HL-60 (cell line): ENCODE measurements around the gene HLA-DQB1.

Experiments used
- DNase-seq, 2 experiments: peaks; one replicate each; pipeline ENCODE4 v3.0.0-alpha.2; 2010 to 2020; ENCODE audit warnings: low read depth in 1 of 2, low spot score in 1 of 2
- H3K27ac ChIP-seq: fragments of 250-450 bp; sonication (Bioruptor Pico); replicated peaks from 2 replicates; pipeline ENCODE4 v1.5.1; 2020; ENCODE audit warnings: mild to moderate bottlenecking, moderate library complexity
- H3K27me3 ChIP-seq: fragments of 250-450 bp; sonication (Bioruptor Pico); 2 replicates; pipeline ENCODE4 v1.5.1; 2021; ENCODE audit warnings: mild to moderate bottlenecking, moderate library complexity; ENCODE audit not compliant: insufficient read depth, poor library complexity, severe bottlenecking
- H3K4me3 ChIP-seq: replicated peaks from 2 replicates; pipeline ENCODE4 v1.5.1; 2011; ENCODE audit warnings: mild to moderate bottlenecking, control low read depth, low read length; ENCODE audit not compliant: insufficient read depth
- CTCF ChIP-seq: IDR thresholded peaks from one replicate; pipeline ENCODE4 v1.5.1; 2011; ENCODE audit warnings: low read length, control low read depth, inconsistent platforms; ENCODE audit not compliant: insufficient read depth
- GABPA ChIP-seq: IDR thresholded peaks from 2 replicates; pipeline ENCODE4 v1.6.1; 2012; ENCODE audit warnings: low read depth
- POLR2AphosphoS5 ChIP-seq: IDR thresholded peaks from 2 replicates; pipeline ENCODE4 v1.6.1; 2012; ENCODE audit warnings: low read depth
- SPI1 ChIP-seq: IDR thresholded peaks from 2 replicates; pipeline ENCODE4 v1.6.1; 2012; ENCODE audit warnings: low read depth, mild to moderate bottlenecking, borderline replicate concordance
- TF ChIP-seq, protein P1 (sequence below): IDR thresholded peaks from 2 replicates; pipeline ENCODE4 v1.6.1; 2012; ENCODE audit warnings: low read depth; ENCODE audit not compliant: insufficient replicate concordance

The HLA-DQB1 gene

GRCh38 chr6:32639440-32640394 is 26.7 kb downstream of the HLA-DQB1 start:
- H3K27me3 ChIP-seq: no peaks in the 10 kb centered on the region
- TF ChIP-seq POLR2AphosphoS5 (no peak), CTCF (no peak), GABPA (no peak), SPI1 (no peak)
- TF ChIP-seq, protein P1, sequence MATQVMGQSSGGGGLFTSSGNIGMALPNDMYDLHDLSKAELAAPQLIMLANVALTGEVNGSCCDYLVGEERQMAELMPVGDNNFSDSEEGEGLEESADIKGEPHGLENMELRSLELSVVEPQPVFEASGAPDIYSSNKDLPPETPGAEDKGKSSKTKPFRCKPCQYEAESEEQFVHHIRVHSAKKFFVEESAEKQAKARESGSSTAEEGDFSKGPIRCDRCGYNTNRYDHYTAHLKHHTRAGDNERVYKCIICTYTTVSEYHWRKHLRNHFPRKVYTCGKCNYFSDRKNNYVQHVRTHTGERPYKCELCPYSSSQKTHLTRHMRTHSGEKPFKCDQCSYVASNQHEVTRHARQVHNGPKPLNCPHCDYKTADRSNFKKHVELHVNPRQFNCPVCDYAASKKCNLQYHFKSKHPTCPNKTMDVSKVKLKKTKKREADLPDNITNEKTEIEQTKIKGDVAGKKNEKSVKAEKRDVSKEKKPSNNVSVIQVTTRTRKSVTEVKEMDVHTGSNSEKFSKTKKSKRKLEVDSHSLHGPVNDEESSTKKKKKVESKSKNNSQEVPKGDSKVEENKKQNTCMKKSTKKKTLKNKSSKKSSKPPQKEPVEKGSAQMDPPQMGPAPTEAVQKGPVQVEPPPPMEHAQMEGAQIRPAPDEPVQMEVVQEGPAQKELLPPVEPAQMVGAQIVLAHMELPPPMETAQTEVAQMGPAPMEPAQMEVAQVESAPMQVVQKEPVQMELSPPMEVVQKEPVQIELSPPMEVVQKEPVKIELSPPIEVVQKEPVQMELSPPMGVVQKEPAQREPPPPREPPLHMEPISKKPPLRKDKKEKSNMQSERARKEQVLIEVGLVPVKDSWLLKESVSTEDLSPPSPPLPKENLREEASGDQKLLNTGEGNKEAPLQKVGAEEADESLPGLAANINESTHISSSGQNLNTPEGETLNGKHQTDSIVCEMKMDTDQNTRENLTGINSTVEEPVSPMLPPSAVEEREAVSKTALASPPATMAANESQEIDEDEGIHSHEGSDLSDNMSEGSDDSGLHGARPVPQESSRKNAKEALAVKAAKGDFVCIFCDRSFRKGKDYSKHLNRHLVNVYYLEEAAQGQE: no peak

DNA sequence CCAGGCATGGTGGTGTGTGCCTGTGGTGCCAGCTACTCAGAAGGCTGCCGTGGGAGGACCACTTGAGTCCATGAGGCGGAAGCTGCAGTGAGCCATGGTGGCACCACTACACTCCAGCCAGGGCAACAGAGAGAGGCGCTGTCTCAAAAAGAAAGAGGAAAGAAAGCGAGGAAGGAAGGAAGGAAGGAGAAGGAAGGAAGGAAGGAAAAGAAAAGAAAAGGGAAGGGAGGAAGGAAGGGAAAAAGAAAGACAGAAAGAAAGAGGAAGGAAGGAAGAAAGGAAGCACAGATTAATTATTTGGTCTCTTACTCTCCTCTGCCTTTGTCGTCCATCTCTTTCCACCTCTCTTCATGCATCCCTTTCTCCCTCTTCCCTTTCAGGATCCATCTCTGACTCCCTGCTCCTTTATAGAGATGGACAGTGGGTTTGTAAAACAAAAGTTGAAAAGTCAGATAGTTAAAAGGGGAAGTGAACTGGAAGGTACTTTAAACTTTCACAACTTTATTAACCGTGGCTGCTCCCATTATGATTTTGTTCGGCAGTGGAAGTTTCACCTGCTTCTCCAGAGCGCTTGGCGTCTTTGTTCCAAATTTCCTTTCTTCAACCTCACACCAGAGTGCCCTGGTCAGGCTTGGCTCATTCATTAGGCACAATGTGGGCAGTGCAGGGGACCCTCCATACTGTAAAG is 27.8 kb downstream of the HLA-DQB1 start:
- no peaks in the 10 kb centered on the region for H3K27me3 ChIP-seq
- H3K4me3 ChIP-seq: no peak overlapping the region
- TF ChIP-seq, protein P1: no peak
- TF ChIP-seq SPI1 (no peak), POLR2AphosphoS5 (no peak), GABPA (no peak)
- DNase-seq: no peak
- H3K27ac ChIP-seq: no peak overlapping the region

More at GRCh38 chr6:32639440-32640394, 26.7 kb downstream of the HLA-DQB1 start:
- no peak overlapping the region for H3K4me3 ChIP-seq
- DNase-seq: no peak
- H3K27ac ChIP-seq: no peak overlapping the region

DNA sequence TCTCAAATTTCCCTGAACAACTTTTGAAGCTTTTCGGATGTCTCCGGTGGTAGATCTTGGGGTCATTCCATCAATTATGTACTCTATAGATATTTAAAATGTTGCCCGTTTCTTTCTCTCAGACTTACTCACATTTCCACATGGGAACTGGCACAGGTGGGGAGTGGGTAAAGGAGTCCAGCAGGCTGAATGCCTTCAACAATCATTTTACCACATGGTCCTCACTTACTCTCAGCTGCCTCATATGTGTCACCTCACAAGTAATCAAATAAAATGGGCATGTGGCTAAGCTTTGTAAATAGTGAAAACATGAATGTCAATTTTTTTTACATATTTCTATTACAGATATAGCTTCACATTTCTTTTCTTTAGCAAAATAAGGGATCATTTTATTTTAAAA is 28.6 kb downstream of the HLA-DQB1 start:
- Histone ChIP-seq H3K4me3 (no peak overlapping the region), H3K27ac (no peak overlapping the region), H3K27me3 (no peaks in the 10 kb centered on the region)
- no peak for DNase-seq
- TF ChIP-seq, protein P1: no peak
- TF ChIP-seq CTCF (no peak), POLR2AphosphoS5 (no peak), GABPA (no peak), SPI1 (no peak)
